H1 (cell line): ENCODE measurements around the gene SMARCA4. TPM values are rescaled to one million over a fixed set of nuclear protein-coding genes. Genes with fewer than 3 reads are reported as not detected.

ENCODE experiments used
- CTCF ChIA-PET: fragments of 300-600 bp; sonication (Branson Sonifier 250); formaldehyde crosslinking; loops from one replicate; lab custom pipeline; 2021; ENCODE audit not compliant: partially characterized antibody; lab: Charles Lee
- POLR2A ChIA-PET: fragments of 300-600 bp; sonication (Branson Sonifier 250); formaldehyde crosslinking; loops from one replicate; lab custom pipeline; 2021; ENCODE audit warnings: inconsistent platforms; ENCODE audit not compliant: partially characterized antibody; lab: Charles Lee
- DNase-seq, 2 experiments: peaks; one replicate each; pipeline versions ENCODE4 v3.0.0 to v3.0.0-alpha.2; 2010 to 2022; ENCODE audit warnings: low spot score in 2 of 2, low read depth in 1 of 2, mixed read lengths in 1 of 2
- FAIRE-seq: peaks from 2 replicates; lab custom pipeline; 2011; peaks lifted over from hg19 to GRCh38; lab: Jason Lieb, UNC
- H2AFZ ChIP-seq: 2 replicates; pipeline ENCODE4 v1.8.1; 2012; ENCODE audit warnings: low read length, inconsistent platforms
- H2AK5ac ChIP-seq: 2 replicates; pipeline ENCODE4 v1.6.1; 2013; ENCODE audit warnings: low read depth, low read length
- H2BK120ac ChIP-seq: replicated peaks from 2 replicates; pipeline ENCODE3; 2013; ENCODE audit warnings: low read depth, low read length, inconsistent platforms
- H2BK12ac ChIP-seq: 2 replicates; pipeline ENCODE4 v1.6.1; 2013; ENCODE audit warnings: low read depth, low read length
- H2BK15ac ChIP-seq: 2 replicates; pipeline ENCODE4 v1.6.1; 2013; ENCODE audit warnings: low read length
- H2BK20ac ChIP-seq: 2 replicates; pipeline ENCODE4 v1.6.1; 2013; ENCODE audit warnings: low read length
- H2BK5ac ChIP-seq: 2 replicates; pipeline ENCODE4 v1.6.1; 2013; ENCODE audit warnings: low read depth, low read length
- H3K14ac ChIP-seq: 2 replicates; pipeline ENCODE4 v1.6.1; 2013; ENCODE audit warnings: inconsistent platforms; ENCODE audit not compliant: insufficient read length
- H3K18ac ChIP-seq: 2 replicates; pipeline ENCODE4 v1.6.1; 2013; ENCODE audit warnings: low read length; ENCODE audit errors: extremely low read depth
- H3K23ac ChIP-seq: 2 replicates; pipeline ENCODE4 v1.6.1; 2013; ENCODE audit warnings: inconsistent platforms; ENCODE audit not compliant: insufficient read length
- H3K23me2 ChIP-seq: 2 replicates; pipeline ENCODE4 v1.6.1; 2013; ENCODE audit warnings: low read depth, low read length
- H3K27ac ChIP-seq: 2 replicates; pipeline ENCODE4 v1.6.1; 2011; ENCODE audit warnings: low read depth, low read length, inconsistent platforms
- H3K27me3 ChIP-seq, 4 experiments: replicated peaks in 1 of 4; 1 replicate in 1 of 4; 2 replicates in 3 of 4; pipeline versions ENCODE4 v1.6.1 to v1.8.1; 2011 to 2013; ENCODE audit warnings: low read length in 3 of 4, mild to moderate bottlenecking in 3 of 4, inconsistent platforms in 2 of 4, mixed read lengths in 2 of 4, moderate library complexity in 1 of 4; ENCODE audit not compliant: control insufficient read depth in 3 of 4, insufficient read depth in 3 of 4; ENCODE audit errors: extremely low read depth in 1 of 4
- H3K36me3 ChIP-seq, 4 experiments: 2 replicates each; pipeline versions ENCODE4 v1.6.1 to v1.8.1; 2011 to 2013; ENCODE audit warnings: mild to moderate bottlenecking in 4 of 4, low read length in 3 of 4, moderate library complexity in 2 of 4, control low read depth in 1 of 4, inconsistent platforms in 1 of 4; ENCODE audit not compliant: insufficient read depth in 4 of 4, control insufficient read depth in 2 of 4
- H3K4ac ChIP-seq: replicated peaks from 2 replicates; pipeline ENCODE3; 2013; ENCODE audit warnings: low read length, low read depth, mixed read lengths, inconsistent platforms; ENCODE audit not compliant: insufficient read length
- H3K4me1 ChIP-seq, 4 experiments: replicated peaks in 1 of 4; 1 replicate in 1 of 4; 2 replicates in 3 of 4; pipeline versions ENCODE4 v1.6.1 to v1.8.1; 2011 to 2013; ENCODE audit warnings: low read length in 3 of 4, inconsistent platforms in 2 of 4, mixed read lengths in 1 of 4; ENCODE audit not compliant: insufficient read depth in 4 of 4, control insufficient read depth in 3 of 4
- H3K4me2 ChIP-seq, 2 experiments: 2 replicates each; pipeline versions ENCODE4 v1.6.1 to v1.8.1; 2011 to 2013; ENCODE audit warnings: low read depth in 2 of 2, low read length in 2 of 2, control low read depth in 1 of 2, inconsistent platforms in 1 of 2, mild to moderate bottlenecking in 1 of 2; ENCODE audit not compliant: insufficient read depth in 1 of 2
- H3K4me3 ChIP-seq, 4 experiments: fragments of 200-600, 300-600 bp in 1 of 4; sonication (generic), shearing (Covaris generic), sonication (Bioruptor Twin) in 1 of 4; 2 replicates each; pipeline versions ENCODE4 v1.5.1 to v1.8.1; 2011 to 2016; ENCODE audit warnings: low read length in 4 of 4, low read depth in 3 of 4, control low read depth in 2 of 4, inconsistent platforms in 2 of 4, mild to moderate bottlenecking in 2 of 4, mixed read lengths in 1 of 4, moderate library complexity in 1 of 4; ENCODE audit not compliant: insufficient read depth in 2 of 4; ENCODE audit errors: extremely low read depth in 1 of 4
- H3K56ac ChIP-seq: replicated peaks from 2 replicates; pipeline ENCODE3; 2013; ENCODE audit warnings: low read depth, mild to moderate bottlenecking, mixed read lengths, low read length, inconsistent platforms; ENCODE audit not compliant: insufficient read length
- H3K79me1 ChIP-seq: 2 replicates; pipeline ENCODE4 v1.6.1; 2013; ENCODE audit warnings: low read depth, low read length, control low read depth
- H3K79me2 ChIP-seq, 2 experiments: 2 replicates each; pipeline versions ENCODE4 v1.6.1 to v1.8.1; 2012 to 2013; ENCODE audit warnings: low read length in 2 of 2, mild to moderate bottlenecking in 2 of 2, inconsistent platforms in 1 of 2; ENCODE audit not compliant: insufficient read depth in 2 of 2, control insufficient read depth in 1 of 2
- H3K9ac ChIP-seq, 4 experiments: replicated peaks in 1 of 4; 1 replicate in 1 of 4; 2 replicates in 3 of 4; pipeline versions ENCODE4 v1.6.1 to v1.8.1; 2011 to 2013; ENCODE audit warnings: low read depth in 3 of 4, low read length in 3 of 4, control low read depth in 2 of 4, mild to moderate bottlenecking in 2 of 4, moderate library complexity in 2 of 4, inconsistent platforms in 1 of 4; ENCODE audit errors: extremely low read depth in 1 of 4
- H3K9me3 ChIP-seq, 2 experiments: 2 replicates each; pipeline versions ENCODE4 v1.6.1 to v1.8.1; 2012 to 2013; ENCODE audit warnings: mild to moderate bottlenecking in 2 of 2, moderate library complexity in 2 of 2, control low read depth in 1 of 2, inconsistent platforms in 1 of 2, low read depth in 1 of 2, low read length in 1 of 2, mixed read lengths in 1 of 2; ENCODE audit not compliant: insufficient read depth in 2 of 2
- H4K20me1 ChIP-seq, 2 experiments: replicated peaks in 1 of 2; 2 replicates each; pipeline versions ENCODE3 to v1.8.1; 2011 to 2013; ENCODE audit warnings: inconsistent platforms in 2 of 2, low read length in 2 of 2, mild to moderate bottlenecking in 1 of 2; ENCODE audit not compliant: insufficient read depth in 2 of 2, control insufficient read depth in 1 of 2
- H4K5ac ChIP-seq: 2 replicates; pipeline ENCODE4 v1.6.1; 2013; ENCODE audit warnings: low read length, low read depth, mixed read lengths, inconsistent platforms; ENCODE audit not compliant: insufficient read length
- H4K8ac ChIP-seq: 2 replicates; pipeline ENCODE4 v1.8.0; 2013; ENCODE audit warnings: mild to moderate bottlenecking, moderate library complexity, low read length, inconsistent platforms; ENCODE audit not compliant: insufficient read depth; ENCODE audit errors: extremely low read depth
- H4K91ac ChIP-seq: replicated peaks from 2 replicates; pipeline ENCODE3; 2013; ENCODE audit warnings: low read length, mixed read lengths, inconsistent platforms; ENCODE audit not compliant: insufficient read length
- BACH1 ChIP-seq: IDR thresholded peaks from 2 replicates; pipeline ENCODE4 v1.6.1; 2012; ENCODE audit warnings: low read length, improper control_type of control experiment
- EP300 ChIP-seq, 2 experiments: IDR thresholded peaks; 1 replicate in 1 of 2; 2 replicates in 1 of 2; pipeline ENCODE4 v1.6.1; 2011 to 2012; ENCODE audit warnings: low read depth in 2 of 2, low read length in 2 of 2, mild to moderate bottlenecking in 2 of 2, borderline replicate concordance in 1 of 2, inconsistent platforms in 1 of 2, moderate library complexity in 1 of 2
- HDAC6 ChIP-seq: IDR thresholded peaks from one replicate; pipeline ENCODE4 v1.7.1; 2012; ENCODE audit warnings: low read depth, mild to moderate bottlenecking, inconsistent platforms, low read length, moderate library complexity
- KDM5A ChIP-seq: fragments of 200-600 bp; IDR thresholded peaks from 2 replicates; pipeline ENCODE4 v1.7.1; 2012; ENCODE audit warnings: mild to moderate bottlenecking, low read length, inconsistent platforms, mixed read lengths
- MAFK ChIP-seq: IDR thresholded peaks from 2 replicates; pipeline ENCODE4 v1.6.1; 2012; ENCODE audit warnings: low read depth, mild to moderate bottlenecking, improper control_type of control experiment, low read length
- SIN3A ChIP-seq, 2 experiments: IDR thresholded peaks in 1 of 2; conservative IDR thresholded peaks in 1 of 2; 2 replicates each; pipeline ENCODE4 v1.6.1; 2011 to 2012; ENCODE audit warnings: low read length in 2 of 2, improper control_type of control experiment in 1 of 2, low read depth in 1 of 2, mild to moderate bottlenecking in 1 of 2
- TBP ChIP-seq: IDR thresholded peaks from 2 replicates; pipeline ENCODE4 v1.6.1; 2011; ENCODE audit warnings: low read depth, low read length, improper control_type of control experiment
- TCF12 ChIP-seq: IDR thresholded peaks from 2 replicates; pipeline ENCODE4 v1.6.1; 2011; ENCODE audit warnings: low read depth, mild to moderate bottlenecking, low read length
- WGBS, 2 experiments: shearing (Covaris generic) in 1 of 2; methylation state at CpG; one replicate each; pipeline versions ENCODE4 v1.1.6 to v1.1.7; 2013 to 2015; ENCODE audit warnings: low lambda C conversion rate in 2 of 2, mixed read lengths in 2 of 2, inconsistent platforms in 1 of 2, low coverage in 1 of 2, missing lambda C conversion rate in 1 of 2; ENCODE audit not compliant: insufficient replicate concordance in 2 of 2, insufficient coverage in 1 of 2, insufficient read length in 1 of 2; ENCODE audit errors: extremely low coverage in 1 of 2, missing lambda C conversion rate in 1 of 2; 5-methylcytosine and 5-hydroxymethylcytosine counted together
- polyA plus RNA-seq, 7 experiments: library from polyadenylated mRNA; depleted of rRNA in 3 of 7; stranded (reverse) in 5 of 7; unstranded in 2 of 7; fragments of >200 nt in 5 of 7; fragments of 200-250 nt in 2 of 7; gene quantifications; 1 replicate in 5 of 7; 2 replicates in 1 of 7; 4 replicates in 1 of 7; pipeline versions ENCODE4 v1.2.1 to v1.2.3, GENCODE V29; 2011 to 2013; ENCODE audit warnings: missing spikeins in 2 of 7, mixed read lengths in 2 of 7
- total RNA-seq: library from RNA; stranded (reverse); fragmentation: NEBNext Ultra II Directional; extraction: Animal tissue kit (Norgen Biotek cat#: 25700); gene quantifications from 2 replicates; pipeline ENCODE4 v1.2.1, GENCODE V29; 2021

The SMARCA4 gene
- total and polyA plus RNA-seq, 2 of the 8 experiments (the other 6 are each of a cell fraction or from before 2014, with no cell fraction given), result 86.4 to 263 TPM

- FAIRE-seq, result no peak
- no peak overlapping the region for H3K14ac ChIP-seq
- H3K27me3 ChIP-seq, result no peaks in the 10 kb centered on the region; a peak in 1 of 7 replicates
- no peak overlapping the region for H3K56ac ChIP-seq
- H3K23me2 ChIP-seq, result no peaks in the 10 kb centered on the region
- H2BK20ac ChIP-seq, result no peak overlapping the region
- H2BK12ac ChIP-seq, result no peak overlapping the region
- H4K20me1 ChIP-seq, result peaks cover 1 to 4% of the 10 kb centered on the region in 2 experiments
- H2AK5ac ChIP-seq, result no peak overlapping the region
- no peak overlapping the region for H2BK15ac ChIP-seq
- CTCF ChIA-PET, result interaction anchor here (1.3 to 3.9 kb wide), 2 partner anchors 8 to 23 kb away, joined by 4 to 16 read pairs; no protein-coding TSS in a partner anchor
- H2AFZ ChIP-seq, result no peak overlapping the region
- H4K8ac ChIP-seq, result peak overlapping the region; percentile 22; the same call in 1 of the 2 replicates
- H3K4ac ChIP-seq, result no peak overlapping the region
- H3K79me2 ChIP-seq, result no peaks in the 10 kb centered on the region
- no peak for DNase-seq
- H2BK5ac ChIP-seq, result peak overlapping the region; percentile 24; the same call in 1 of the 2 replicates
- no peak for TF ChIP-seq HDAC6
- TF ChIP-seq MAFK, result no peak
- no peak for TF ChIP-seq SIN3A (conservative IDR thresholded peaks at IDR 0.05 in 1 of 2, IDR thresholded peaks at IDR 0.05 in 1 of 2; ENCODE audit: low read depth in 1 of 2, low read length in 2 of 2)
- TF ChIP-seq TBP, result no peak
- TF ChIP-seq EP300 (IDR thresholded peaks at IDR 0.05; ENCODE audit: borderline replicate concordance in 1 of 2, low read depth in 2 of 2, low read length in 2 of 2), result no peak
- no peak for TF ChIP-seq KDM5A
- TF ChIP-seq TCF12, result no peak
- no peak for TF ChIP-seq BACH1
- TF ChIP-seq, all 59 proteins: peak for 0
- H4K5ac ChIP-seq, result no peak overlapping the region
- H4K91ac ChIP-seq, result no peak overlapping the region
- WGBS, 2 experiments, result 88% methylated on average over 27 of the region's 34 CpGs; no CpG with 5 or more reads in 1 of the 2 experiments
- no peak overlapping the region for H3K4me2 ChIP-seq
- no peaks in the 10 kb centered on the region; the same call in none of the 2 replicates for H3K79me1 ChIP-seq
- H3K23ac ChIP-seq, result no peak overlapping the region
- peaks cover 16 to 48% (median 33%) of the 10 kb centered on the region in 4 experiments; a peak in 7 of 8 replicates for H3K36me3 ChIP-seq
- peak overlapping the region in 1 of 4 experiments; percentile 5; a peak in 1 of 7 replicates for H3K9ac ChIP-seq
- no peaks in the 10 kb centered on the region for H3K9me3 ChIP-seq
- no peak overlapping the region for H2BK120ac ChIP-seq
- no peak overlapping the region for H3K27ac ChIP-seq
- H3K18ac ChIP-seq, result no peak overlapping the region
- H3K4me3 ChIP-seq, result no peak overlapping the region
- H3K4me1 ChIP-seq, result no peaks in the 10 kb centered on the region
- POLR2A ChIA-PET, result interaction anchor here (0.6 to 1.7 kb wide), 2 partner anchors 10 to 11 kb away, joined by 4 to 7 read pairs; no protein-coding TSS in a partner anchor
These were observed 97.6 kb downstream of the SMARCA4 start for GRCh38 chr19:11058246-11059030.
